K562 (cell line): ENCODE results near the gene NTN1.

Source experiments
- ATF1 ChIP-seq, 2 experiments: fragments of 450-650 bp in 1 of 2; IDR thresholded peaks; 2 replicates each; pipeline ENCODE4 v1.6.1; 2016; ENCODE audit warnings: missing compliant biosample characterization in 1 of 2, missing genetic modification characterization in 1 of 2
- POLR2AphosphoS5 ChIP-seq: IDR thresholded peaks from 2 replicates; pipeline ENCODE4 v1.6.1; 2011; ENCODE audit warnings: mild to moderate bottlenecking, low read depth, low read length, moderate library complexity; ENCODE audit not compliant: control insufficient read depth, insufficient read depth
- ZNF24 ChIP-seq: fragments of 450-650 bp; IDR thresholded peaks from 2 replicates; pipeline ENCODE4 v1.6.1; 2016
- TF ChIP-seq, protein P1 (sequence below): fragments of 250-450 bp; sonication (Bioruptor Pico); IDR thresholded peaks from 2 replicates; pipeline ENCODE4 v1.5.0; 2021; ENCODE audit warnings: mild to moderate bottlenecking, borderline replicate concordance
- TF ChIP-seq, protein P2 (sequence below), 2 experiments: fragments of 450-650 bp; formaldehyde crosslinking in 1 of 2; IDR thresholded peaks; 2 replicates each; pipeline versions ENCODE4 v1.4.0 to v1.6.1; 2014 to 2020; ENCODE audit warnings: mild to moderate bottlenecking in 2 of 2, borderline replicate concordance in 1 of 2, low read depth in 1 of 2

DNA sequence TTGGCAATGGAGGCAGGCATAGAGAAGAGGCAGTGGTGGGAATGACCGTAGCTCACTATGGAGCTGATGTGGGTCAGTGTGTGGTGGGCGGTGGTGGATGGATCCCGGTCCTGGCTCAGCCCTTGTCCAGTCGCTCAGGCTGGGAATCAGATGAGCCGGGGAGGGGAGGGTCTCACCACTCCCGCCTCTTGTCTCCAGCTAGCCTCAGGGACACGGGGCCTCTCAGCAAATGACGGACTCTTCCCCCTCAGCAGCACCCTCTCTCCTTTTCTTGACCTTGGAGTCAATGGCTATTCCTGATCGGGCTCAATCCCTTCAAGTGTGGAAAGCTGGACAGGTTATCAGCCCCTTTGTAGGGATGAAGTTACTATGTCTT, 208.5 kb downstream of the NTN1 start:
- TF ChIP-seq ZNF24: no peak
- TF ChIP-seq POLR2AphosphoS5: no peak
- TF ChIP-seq, protein P1, sequence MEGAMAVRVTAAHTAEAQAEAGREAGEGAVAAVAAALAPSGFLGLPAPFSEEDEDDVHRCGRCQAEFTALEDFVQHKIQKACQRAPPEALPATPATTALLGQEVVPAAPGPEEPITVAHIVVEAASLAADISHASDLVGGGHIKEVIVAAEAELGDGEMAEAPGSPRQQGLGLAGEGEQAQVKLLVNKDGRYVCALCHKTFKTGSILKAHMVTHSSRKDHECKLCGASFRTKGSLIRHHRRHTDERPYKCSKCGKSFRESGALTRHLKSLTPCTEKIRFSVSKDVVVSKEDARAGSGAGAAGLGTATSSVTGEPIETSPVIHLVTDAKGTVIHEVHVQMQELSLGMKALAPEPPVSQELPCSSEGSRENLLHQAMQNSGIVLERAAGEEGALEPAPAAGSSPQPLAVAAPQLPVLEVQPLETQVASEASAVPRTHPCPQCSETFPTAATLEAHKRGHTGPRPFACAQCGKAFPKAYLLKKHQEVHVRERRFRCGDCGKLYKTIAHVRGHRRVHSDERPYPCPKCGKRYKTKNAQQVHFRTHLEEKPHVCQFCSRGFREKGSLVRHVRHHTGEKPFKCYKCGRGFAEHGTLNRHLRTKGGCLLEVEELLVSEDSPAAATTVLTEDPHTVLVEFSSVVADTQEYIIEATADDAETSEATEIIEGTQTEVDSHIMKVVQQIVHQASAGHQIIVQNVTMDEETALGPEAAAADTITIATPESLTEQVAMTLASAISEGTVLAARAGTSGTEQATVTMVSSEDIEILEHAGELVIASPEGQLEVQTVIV (CRISPR knock-in tag): no peak
- TF ChIP-seq, protein P2, sequence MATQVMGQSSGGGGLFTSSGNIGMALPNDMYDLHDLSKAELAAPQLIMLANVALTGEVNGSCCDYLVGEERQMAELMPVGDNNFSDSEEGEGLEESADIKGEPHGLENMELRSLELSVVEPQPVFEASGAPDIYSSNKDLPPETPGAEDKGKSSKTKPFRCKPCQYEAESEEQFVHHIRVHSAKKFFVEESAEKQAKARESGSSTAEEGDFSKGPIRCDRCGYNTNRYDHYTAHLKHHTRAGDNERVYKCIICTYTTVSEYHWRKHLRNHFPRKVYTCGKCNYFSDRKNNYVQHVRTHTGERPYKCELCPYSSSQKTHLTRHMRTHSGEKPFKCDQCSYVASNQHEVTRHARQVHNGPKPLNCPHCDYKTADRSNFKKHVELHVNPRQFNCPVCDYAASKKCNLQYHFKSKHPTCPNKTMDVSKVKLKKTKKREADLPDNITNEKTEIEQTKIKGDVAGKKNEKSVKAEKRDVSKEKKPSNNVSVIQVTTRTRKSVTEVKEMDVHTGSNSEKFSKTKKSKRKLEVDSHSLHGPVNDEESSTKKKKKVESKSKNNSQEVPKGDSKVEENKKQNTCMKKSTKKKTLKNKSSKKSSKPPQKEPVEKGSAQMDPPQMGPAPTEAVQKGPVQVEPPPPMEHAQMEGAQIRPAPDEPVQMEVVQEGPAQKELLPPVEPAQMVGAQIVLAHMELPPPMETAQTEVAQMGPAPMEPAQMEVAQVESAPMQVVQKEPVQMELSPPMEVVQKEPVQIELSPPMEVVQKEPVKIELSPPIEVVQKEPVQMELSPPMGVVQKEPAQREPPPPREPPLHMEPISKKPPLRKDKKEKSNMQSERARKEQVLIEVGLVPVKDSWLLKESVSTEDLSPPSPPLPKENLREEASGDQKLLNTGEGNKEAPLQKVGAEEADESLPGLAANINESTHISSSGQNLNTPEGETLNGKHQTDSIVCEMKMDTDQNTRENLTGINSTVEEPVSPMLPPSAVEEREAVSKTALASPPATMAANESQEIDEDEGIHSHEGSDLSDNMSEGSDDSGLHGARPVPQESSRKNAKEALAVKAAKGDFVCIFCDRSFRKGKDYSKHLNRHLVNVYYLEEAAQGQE (IDR thresholded peaks at IDR 0.05; ENCODE audit: borderline replicate concordance): no peak
- TF ChIP-seq, protein P2 (CRISPR knock-in tag; IDR thresholded peaks at IDR 0.05; ENCODE audit: low read depth): no peak
- no peak for TF ChIP-seq ATF1 (CRISPR knock-in tag; IDR thresholded peaks at IDR 0.05)
- TF ChIP-seq ATF1 (tag; IDR thresholded peaks at IDR 0.05): no peak
